ENCODE data around the gene CPA5. TPM values are rescaled to one million over a fixed set of nuclear protein-coding genes. Genes with fewer than 3 reads are reported as not detected.
A peak's percentile ranks its signal among the peaks of the same experiment; 100 is the strongest.

The CPA5 gene
- total RNA-seq, 6 experiments from 2014 or later, result not detected

DNA sequence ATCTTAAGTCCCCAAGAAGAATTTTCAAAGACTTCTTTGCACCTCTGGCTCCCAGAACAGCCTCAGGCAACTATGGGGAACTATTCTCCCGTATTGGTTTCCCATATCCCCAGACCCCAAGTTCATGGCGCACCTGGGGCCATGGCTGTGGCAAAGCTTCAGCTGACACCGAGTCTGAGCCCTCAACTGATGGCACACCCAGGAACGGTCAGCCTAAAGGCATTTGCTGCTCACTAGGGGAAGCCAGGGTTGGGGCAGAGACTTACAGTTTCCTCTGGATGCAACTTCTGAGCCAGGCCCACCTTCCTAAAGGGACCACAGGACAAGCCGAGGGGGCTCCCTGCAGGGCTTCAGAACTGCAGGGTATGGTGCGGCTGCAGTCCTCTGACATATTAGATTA is 21.9 kb downstream of the CPA5 start:
- no peaks in the 10 kb centered on the region; the same call in 1 of the 2 replicates for H3K9me3 Mint-ChIP-seq
- H3K4me3 Mint-ChIP-seq, result peak overlapping the region; percentile 74
- peak overlapping the region; percentile 89 for H3K27ac Mint-ChIP-seq
- peaks cover 81% of the 10 kb centered on the region for H3K4me1 Mint-ChIP-seq (ENCODE audit: low read depth)
- H3K36me3 Mint-ChIP-seq (ENCODE audit: low read depth), result no peaks in the 10 kb centered on the region
- DNase-seq, result no peak
- TF ChIP-seq CTCF (IDR thresholded peaks at IDR 0.05), result no peak
- H3K27me3 Mint-ChIP-seq (ENCODE audit: insufficient read depth), result peaks cover 10% of the 10 kb centered on the region

DNA sequence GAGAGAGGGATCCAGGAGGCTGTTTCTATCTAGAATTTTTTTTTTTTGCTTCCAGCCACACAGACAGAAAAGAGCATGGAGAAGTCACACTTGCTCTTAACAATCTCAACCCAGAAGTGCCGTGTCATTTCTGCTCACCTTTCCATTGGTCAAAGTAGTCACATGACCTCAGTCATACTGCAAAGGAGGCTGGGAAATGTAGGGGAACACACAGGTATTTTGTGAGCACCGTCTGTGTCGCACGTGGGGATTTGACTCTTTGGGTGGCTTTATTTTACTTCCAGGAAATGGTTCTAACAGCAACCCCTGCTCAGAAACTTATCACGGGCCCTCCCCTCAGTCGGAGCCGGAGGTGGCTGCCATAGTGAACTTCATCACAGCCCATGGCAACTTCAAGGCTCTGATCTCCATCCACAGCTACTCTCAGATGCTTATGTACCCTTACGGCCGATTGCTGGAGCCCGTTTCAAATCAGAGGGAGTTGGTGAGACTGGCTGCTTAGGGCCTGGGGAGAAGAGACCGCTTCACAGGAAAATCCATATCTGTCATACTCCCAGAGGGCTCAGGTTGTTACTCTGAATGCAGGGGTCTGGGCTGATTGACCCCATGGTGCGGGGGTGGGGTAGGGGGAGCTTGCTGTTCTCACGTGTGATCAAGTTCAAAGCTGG is 22.6 kb downstream of the CPA5 start:
- no peak for DNase-seq
- Mint-ChIP-seq H3K27ac (peak overlapping the region; percentile 89; the same call in 1 of the 2 replicates), H3K36me3 (ENCODE audit: low read depth) (peaks cover 5% of the 10 kb centered on the region), H3K4me3 (peak overlapping the region; percentile 74), H3K9me3 (no peaks in the 10 kb centered on the region), H3K4me1 (ENCODE audit: low read depth) (peaks cover 87% of the 10 kb centered on the region), H3K27me3 (ENCODE audit: insufficient read depth) (peaks cover 6% of the 10 kb centered on the region)
- no peak for TF ChIP-seq CTCF (IDR thresholded peaks at IDR 0.05)

DNA sequence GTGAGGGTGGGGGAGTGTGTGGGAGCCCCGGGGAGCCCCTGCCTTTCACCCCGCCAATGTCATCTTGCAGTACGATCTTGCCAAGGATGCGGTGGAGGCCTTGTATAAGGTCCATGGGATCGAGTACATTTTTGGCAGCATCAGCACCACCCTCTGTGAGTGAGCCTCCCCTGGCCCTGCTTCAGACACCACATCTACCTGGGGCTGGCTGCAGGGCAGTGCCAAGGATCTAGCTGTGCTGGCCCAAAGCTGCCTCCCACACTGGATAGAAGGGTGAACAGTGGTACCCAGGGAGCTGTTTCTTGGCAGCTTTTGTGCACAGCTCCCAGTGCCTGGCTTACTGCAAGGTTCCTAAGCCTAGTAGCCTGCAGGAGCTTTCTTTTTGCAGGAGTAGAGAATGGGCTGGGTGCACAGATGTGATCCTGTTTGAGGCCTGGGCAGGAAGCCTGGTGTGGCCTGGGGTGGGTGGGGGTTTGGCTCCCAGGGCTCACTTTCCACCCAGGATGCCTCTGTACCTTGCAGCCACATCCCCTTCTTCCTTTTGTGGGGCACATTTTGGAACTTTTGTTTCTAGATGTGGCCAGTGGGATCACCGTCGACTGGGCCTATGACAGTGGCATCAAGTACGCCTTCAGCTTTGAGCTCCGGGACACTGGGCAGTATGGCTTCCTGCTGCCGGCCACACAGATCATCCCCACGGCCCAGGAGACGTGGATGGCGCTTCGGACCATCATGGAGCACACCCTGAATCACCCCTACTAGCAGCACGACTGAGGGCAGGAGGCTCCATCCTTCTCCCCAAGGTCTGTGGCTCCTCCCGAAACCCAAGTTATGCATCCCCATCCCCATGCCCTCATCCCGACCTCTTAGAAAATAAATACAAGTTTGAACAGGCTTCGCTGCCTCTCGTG is 23.5 kb downstream of the CPA5 start:
- no peak overlapping the region for H3K4me3 Mint-ChIP-seq
- no peak overlapping the region for H3K27ac Mint-ChIP-seq
- H3K4me1 Mint-ChIP-seq (ENCODE audit: low read depth), result peaks cover 90% of the 10 kb centered on the region

GRCh38 chr7:130369110-130369711 is 24.6 kb downstream of the CPA5 start:
- peak overlapping the region; percentile 41 for H3K4me3 Mint-ChIP-seq
- no peaks in the 10 kb centered on the region for H3K9me3 Mint-ChIP-seq
- peak; percentile 37 for DNase-seq
- peak overlapping the region; percentile 50 for H3K27ac Mint-ChIP-seq
- H3K36me3 Mint-ChIP-seq (ENCODE audit: low read depth), result peaks cover 5% of the 10 kb centered on the region
- H3K4me1 Mint-ChIP-seq (ENCODE audit: low read depth), result peaks cover 90% of the 10 kb centered on the region
- no peak for TF ChIP-seq CTCF (IDR thresholded peaks at IDR 0.05)
- peaks cover 5% of the 10 kb centered on the region for H3K27me3 Mint-ChIP-seq (ENCODE audit: insufficient read depth)

More for the DNA sequence above, 23.5 kb downstream of the CPA5 start:
- no peak for TF ChIP-seq CTCF (IDR thresholded peaks at IDR 0.05)
- Mint-ChIP-seq H3K9me3 (no peaks in the 10 kb centered on the region), H3K36me3 (ENCODE audit: low read depth) (peaks cover 5% of the 10 kb centered on the region), H3K27me3 (ENCODE audit: insufficient read depth) (peaks cover 6% of the 10 kb centered on the region)
- DNase-seq, result no peak

DNA sequence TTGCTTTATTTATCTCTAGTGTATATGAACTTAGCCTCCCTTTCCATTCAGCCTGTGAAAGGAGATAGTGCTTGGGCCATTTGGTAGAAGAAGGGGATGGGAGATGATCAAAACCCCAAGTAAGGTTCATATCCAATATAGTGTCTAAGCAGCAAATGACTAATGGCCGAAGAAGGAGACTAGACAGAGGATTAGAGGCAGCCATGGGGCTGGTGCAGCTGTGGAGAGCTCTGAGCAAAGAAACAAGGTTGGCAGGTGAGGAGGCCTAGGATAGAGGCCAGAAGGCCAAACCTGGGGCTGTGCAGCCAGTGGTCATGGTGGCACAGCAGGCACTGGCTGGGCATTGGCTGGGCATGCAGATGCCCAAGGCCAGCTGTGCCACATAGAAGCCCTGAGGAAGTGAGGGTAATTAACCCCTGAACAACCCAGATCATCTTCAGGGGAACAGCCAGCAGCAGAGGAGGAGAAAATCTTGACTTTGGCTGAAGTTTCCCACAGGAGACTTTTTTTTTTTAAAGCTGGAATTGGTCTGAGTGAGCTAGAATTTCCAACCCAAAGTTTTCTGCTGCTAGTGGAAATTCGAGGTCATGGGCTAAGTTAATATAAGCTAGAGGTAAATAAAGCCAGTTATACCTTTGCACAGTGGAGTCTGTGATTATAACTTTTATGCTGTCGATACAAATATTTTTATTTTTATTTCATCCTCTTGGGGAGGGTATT is 25.4 kb downstream of the CPA5 start:
- Mint-ChIP-seq H3K27ac (peak overlapping the region; percentile 50), H3K36me3 (ENCODE audit: low read depth) (peaks cover 5% of the 10 kb centered on the region), H3K9me3 (no peaks in the 10 kb centered on the region), H3K27me3 (ENCODE audit: insufficient read depth) (peaks cover 5% of the 10 kb centered on the region), H3K4me3 (peak overlapping the region; percentile 41; the same call in 1 of the 2 replicates), H3K4me1 (ENCODE audit: low read depth) (peaks cover 90% of the 10 kb centered on the region)
- TF ChIP-seq CTCF (IDR thresholded peaks at IDR 0.05), result no peak
- no peak for DNase-seq

Data from HFFc6 (cell line).